ENCODE data around the gene CARMIL1. TPM values are rescaled to one million over a fixed set of nuclear protein-coding genes. Genes with fewer than 3 reads are reported as not detected.

CARMIL1 gene
- total and polyA plus RNA-seq, 10 of the 15 experiments (the other 5 are each of a cell fraction or from before 2014, with no cell fraction given), result 6.4 to 18.1 (median 10.3) TPM

DNA sequence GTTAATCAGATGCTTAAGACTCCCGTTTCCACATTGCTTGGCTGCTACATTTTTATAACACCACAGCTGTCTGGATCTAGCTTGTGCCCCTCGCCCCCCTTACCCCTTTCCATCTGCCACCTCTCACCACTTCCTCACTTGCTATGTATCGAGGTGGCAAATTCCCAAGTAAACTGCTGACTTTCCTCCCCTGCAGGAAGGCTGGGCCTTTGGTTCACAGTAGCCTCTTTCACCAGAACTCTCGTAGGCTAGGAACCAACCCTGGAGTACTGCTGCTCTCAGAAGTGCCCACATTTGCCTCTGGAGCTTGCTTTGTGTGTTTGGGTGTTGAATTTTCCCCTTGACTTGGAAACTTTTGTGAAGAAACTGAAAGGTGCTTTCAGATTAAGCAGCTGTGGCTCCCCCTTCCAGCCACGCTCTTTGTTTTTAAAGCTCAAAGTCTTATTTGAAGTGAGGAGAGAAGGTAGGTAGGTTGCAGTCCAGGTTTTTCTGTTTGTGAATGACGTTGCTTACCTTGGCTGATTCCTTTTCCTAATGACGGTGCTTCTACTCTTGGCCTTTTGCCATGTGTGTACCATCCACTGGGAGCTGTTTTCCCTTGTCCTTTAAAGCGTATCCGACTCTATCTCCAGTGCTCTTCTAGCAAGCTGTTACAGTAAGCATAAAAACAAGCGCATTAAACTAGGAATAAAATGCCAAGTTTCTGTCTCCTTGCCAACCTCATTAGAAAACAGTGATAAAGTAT lies 90.4 kb downstream of the CARMIL1 start:
- Histone ChIP-seq H3K4me1 (ENCODE audit: control insufficient read depth, insufficient read depth, low read length) (peaks cover 26% of the 10 kb centered on the region), H3K9me3 (replicated peaks; ENCODE audit: control insufficient read depth, insufficient read depth, low read length) (no peaks in the 10 kb centered on the region), H3K27ac (ENCODE audit: control insufficient read depth, insufficient read depth) (peak overlapping the region; percentile 56), H3K27me3 (replicated peaks in 1 of 2; ENCODE audit: control insufficient read depth in 2 of 2, insufficient read depth in 2 of 2, low read length in 1 of 2) (no peaks in the 10 kb centered on the region), H3K4me3 (peak overlapping the region; percentile 25; the same call in 1 of the 2 replicates), H3K9ac (ENCODE audit: control insufficient read depth, insufficient read depth, low read length) (peak overlapping the region; percentile 12; the same call in 1 of the 2 replicates), H3K79me2 (ENCODE audit: control insufficient read depth, insufficient read depth, low read length) (peaks cover 10% of the 10 kb centered on the region), H4K20me1 (ENCODE audit: control insufficient read depth, insufficient read depth) (no peaks in the 10 kb centered on the region), H3K36me3 (ENCODE audit: control insufficient read depth in 2 of 2, insufficient read depth in 2 of 2, low read length in 1 of 2) (no peaks in the 10 kb centered on the region), H3K4me2 (ENCODE audit: control insufficient read depth, insufficient read depth) (peak overlapping the region; percentile 75), H2AFZ (ENCODE audit: control insufficient read depth, low read depth, low read length) (peak overlapping the region; percentile 70)
- TF ChIP-seq, protein P1, sequence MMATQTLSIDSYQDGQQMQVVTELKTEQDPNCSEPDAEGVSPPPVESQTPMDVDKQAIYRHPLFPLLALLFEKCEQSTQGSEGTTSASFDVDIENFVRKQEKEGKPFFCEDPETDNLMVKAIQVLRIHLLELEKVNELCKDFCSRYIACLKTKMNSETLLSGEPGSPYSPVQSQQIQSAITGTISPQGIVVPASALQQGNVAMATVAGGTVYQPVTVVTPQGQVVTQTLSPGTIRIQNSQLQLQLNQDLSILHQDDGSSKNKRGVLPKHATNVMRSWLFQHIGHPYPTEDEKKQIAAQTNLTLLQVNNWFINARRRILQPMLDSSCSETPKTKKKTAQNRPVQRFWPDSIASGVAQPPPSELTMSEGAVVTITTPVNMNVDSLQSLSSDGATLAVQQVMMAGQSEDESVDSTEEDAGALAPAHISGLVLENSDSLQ (IDR thresholded peaks at IDR 0.05), result no peak
- TF ChIP-seq IKZF1 (conservative IDR thresholded peaks at IDR 0.05), result peak; percentile 33; the same call in 1 of the 2 replicates
- TF ChIP-seq, protein P2, sequence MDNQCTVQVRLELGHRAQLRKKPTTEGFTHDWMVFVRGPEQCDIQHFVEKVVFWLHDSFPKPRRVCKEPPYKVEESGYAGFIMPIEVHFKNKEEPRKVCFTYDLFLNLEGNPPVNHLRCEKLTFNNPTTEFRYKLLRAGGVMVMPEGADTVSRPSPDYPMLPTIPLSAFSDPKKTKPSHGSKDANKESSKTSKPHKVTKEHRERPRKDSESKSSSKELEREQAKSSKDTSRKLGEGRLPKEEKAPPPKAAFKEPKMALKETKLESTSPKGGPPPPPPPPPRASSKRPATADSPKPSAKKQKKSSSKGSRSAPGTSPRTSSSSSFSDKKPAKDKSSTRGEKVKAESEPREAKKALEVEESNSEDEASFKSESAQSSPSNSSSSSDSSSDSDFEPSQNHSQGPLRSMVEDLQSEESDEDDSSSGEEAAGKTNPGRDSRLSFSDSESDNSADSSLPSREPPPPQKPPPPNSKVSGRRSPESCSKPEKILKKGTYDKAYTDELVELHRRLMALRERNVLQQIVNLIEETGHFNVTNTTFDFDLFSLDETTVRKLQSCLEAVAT (IDR thresholded peaks at IDR 0.05), result no peak; the same call in 1 of the 2 replicates
- TF ChIP-seq, protein P3, sequence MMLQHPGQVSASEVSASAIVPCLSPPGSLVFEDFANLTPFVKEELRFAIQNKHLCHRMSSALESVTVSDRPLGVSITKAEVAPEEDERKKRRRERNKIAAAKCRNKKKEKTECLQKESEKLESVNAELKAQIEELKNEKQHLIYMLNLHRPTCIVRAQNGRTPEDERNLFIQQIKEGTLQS (IDR thresholded peaks at IDR 0.05; ENCODE audit: borderline replicate concordance, extremely low read depth, low read depth, low read length), result no peak
- TF ChIP-seq IKZF2 (IDR thresholded peaks at IDR 0.05), result peak; percentile 26 to 48; a peak in 2 of 4 replicates
- TF ChIP-seq RB1 (IDR thresholded peaks at IDR 0.05; ENCODE audit: borderline replicate concordance), result no peak
- TF ChIP-seq, protein P4, sequence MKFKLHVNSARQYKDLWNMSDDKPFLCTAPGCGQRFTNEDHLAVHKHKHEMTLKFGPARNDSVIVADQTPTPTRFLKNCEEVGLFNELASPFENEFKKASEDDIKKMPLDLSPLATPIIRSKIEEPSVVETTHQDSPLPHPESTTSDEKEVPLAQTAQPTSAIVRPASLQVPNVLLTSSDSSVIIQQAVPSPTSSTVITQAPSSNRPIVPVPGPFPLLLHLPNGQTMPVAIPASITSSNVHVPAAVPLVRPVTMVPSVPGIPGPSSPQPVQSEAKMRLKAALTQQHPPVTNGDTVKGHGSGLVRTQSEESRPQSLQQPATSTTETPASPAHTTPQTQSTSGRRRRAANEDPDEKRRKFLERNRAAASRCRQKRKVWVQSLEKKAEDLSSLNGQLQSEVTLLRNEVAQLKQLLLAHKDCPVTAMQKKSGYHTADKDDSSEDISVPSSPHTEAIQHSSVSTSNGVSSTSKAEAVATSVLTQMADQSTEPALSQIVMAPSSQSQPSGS (IDR thresholded peaks at IDR 0.05; ENCODE audit: low read length), result no peak
- TF ChIP-seq SIX5 (IDR thresholded peaks at IDR 0.05; ENCODE audit: low read depth, low read length, severe bottlenecking), result no peak
- no peak for TF ChIP-seq PAX8 (IDR thresholded peaks at IDR 0.05)
- TF ChIP-seq ZNF384 (IDR thresholded peaks at IDR 0.05; ENCODE audit: borderline replicate concordance, low read depth, low read length), result no peak
- TF ChIP-seq RUNX3 (IDR thresholded peaks at IDR 0.05; ENCODE audit: low read length), result no peak
- no peak for TF ChIP-seq BRCA1 (IDR thresholded peaks at IDR 0.05; ENCODE audit: low read depth, low read length)
- TF ChIP-seq EZH2 (IDR thresholded peaks at IDR 0.05; ENCODE audit: borderline replicate concordance, control insufficient read depth, low read depth, low read length), result no peak
- TF ChIP-seq HDGF (IDR thresholded peaks at IDR 0.05), result peak; percentile 46; the same call in 1 of the 2 replicates
- no peak for TF ChIP-seq LARP7 (IDR thresholded peaks at IDR 0.05)
- TF ChIP-seq NRF1 (conservative IDR thresholded peaks at IDR 0.05; ENCODE audit: low read depth, low read length), result no peak
- peak; percentile 39 for ATAC-seq
- ChIA-PET RAD21 (ENCODE audit: unreplicated experiment) (interaction anchor here (0.6 to 7.0 kb wide), 23 partner anchors 8 to 121 kb away, joined by 3 to 56 read pairs (median 5); partner anchors contain the start of gene CARMIL1), CTCF (interaction anchor here (0.6 to 6.6 kb wide), 24 partner anchors 8 to 1209 kb away, joined by 3 to 39 read pairs (median 4); partner anchors contain the start of gene CARMIL1), POLR2A (interaction anchor here (0.6 to 2.2 kb wide), 17 partner anchors 8 to 378 kb away, joined by 3 to 22 read pairs (median 4); partner anchors contain the start of gene CARMIL1), SMC1A (ENCODE audit: uncharacterized antibody, unreplicated experiment) (interaction anchor here (0.6 to 5.6 kb wide), 36 partner anchors 8 to 120 kb away, joined by 3 to 67 read pairs (median 4); partner anchors contain the start of gene CARMIL1)
- in situ Hi-C loops (cut with MboI) (no loop called here), intact Hi-C loops (cut with micrococcal nuclease; ENCODE audit: unreplicated experiment) (no loop called here)
- no TSS peak for BruUV-seq (replicated peaks)
- 48% methylated on average over 10 of the region's 10 CpGs for WGBS (ENCODE audit: insufficient coverage, insufficient replicate concordance, low lambda C conversion rate, missing lambda C conversion rate)
- DNase-seq (ENCODE audit: low read depth, low spot score), result no peak
- FAIRE-seq, result no peak
